Neuronal stem cell (in vitro differentiated cells): ENCODE measurements around the gene CRHR2. TPM values are rescaled to one million over a fixed set of nuclear protein-coding genes. Genes with fewer than 3 reads are reported as not detected.
A peak's percentile ranks its signal among the peaks of the same experiment; 100 is the strongest.

Source experiments
- DNase-seq: peaks from one replicate; pipeline ENCODE4 v3.0.0-alpha.2; 2013; ENCODE audit warnings: low spot score
- H2AFZ ChIP-seq: one replicate; pipeline ENCODE4 v1.6.1; 2013; ENCODE audit warnings: mild to moderate bottlenecking, low read length, inconsistent platforms
- H2AK5ac ChIP-seq: 2 replicates; pipeline ENCODE4 v1.6.1; 2013; ENCODE audit warnings: low read depth, mild to moderate bottlenecking, inconsistent platforms, low read length, moderate library complexity, mixed read lengths
- H2BK120ac ChIP-seq: 2 replicates; pipeline ENCODE4 v1.6.1; 2013; ENCODE audit warnings: low read depth, mild to moderate bottlenecking, inconsistent platforms, low read length, moderate library complexity, mixed read lengths
- H2BK12ac ChIP-seq: one replicate; pipeline ENCODE4 v1.6.1; 2013; ENCODE audit warnings: low read length, inconsistent platforms
- H2BK15ac ChIP-seq: 2 replicates; pipeline ENCODE4 v1.6.1; 2013; ENCODE audit warnings: mild to moderate bottlenecking, low read length, inconsistent platforms, mixed read lengths
- H2BK5ac ChIP-seq: one replicate; pipeline ENCODE4 v1.6.1; 2013; ENCODE audit warnings: inconsistent platforms, mild to moderate bottlenecking, low read length, moderate library complexity
- H3K14ac ChIP-seq: one replicate; pipeline ENCODE4 v1.6.1; 2013; ENCODE audit warnings: low read length, inconsistent platforms
- H3K18ac ChIP-seq: 2 replicates; pipeline ENCODE4 v1.6.1; 2013; ENCODE audit warnings: low read length, inconsistent platforms
- H3K23ac ChIP-seq: 2 replicates; pipeline ENCODE4 v1.6.1; 2013; ENCODE audit warnings: low read depth, mild to moderate bottlenecking, mixed read lengths, low read length, inconsistent platforms; ENCODE audit not compliant: poor library complexity
- H3K27ac ChIP-seq: replicated peaks from 3 replicates; pipeline ENCODE4 v1.5.1; 2013; ENCODE audit warnings: low read length, inconsistent platforms
- H3K27me3 ChIP-seq, 3 experiments: 2 replicates each; pipeline ENCODE4 v1.6.1; 2013; ENCODE audit warnings: low read length in 3 of 3, mild to moderate bottlenecking in 2 of 3, inconsistent platforms in 1 of 3, low read depth in 1 of 3, mixed read lengths in 1 of 3, moderate library complexity in 1 of 3; ENCODE audit not compliant: control insufficient read depth in 3 of 3, insufficient read depth in 3 of 3
- H3K36me3 ChIP-seq, 2 donors: replicated peaks in 1 of 2; 2 replicates each; pipeline ENCODE4 v1.6.1; 2013; ENCODE audit warnings: low read length in 2 of 2; ENCODE audit not compliant: control insufficient read depth in 2 of 2, insufficient read depth in 2 of 2
- H3K4ac ChIP-seq: 2 replicates; pipeline ENCODE4 v1.6.1; 2013; ENCODE audit warnings: inconsistent platforms, mild to moderate bottlenecking, low read length, moderate library complexity
- H3K4me1 ChIP-seq, 2 donors: 1 replicate in 1 of 2; 2 replicates in 1 of 2; pipeline ENCODE4 v1.6.1; 2013; ENCODE audit warnings: low read length in 2 of 2, low read depth in 1 of 2; ENCODE audit not compliant: control insufficient read depth in 2 of 2, insufficient read depth in 1 of 2
- H3K4me2 ChIP-seq: one replicate; pipeline ENCODE4 v1.6.1; 2013; ENCODE audit warnings: mild to moderate bottlenecking, low read length, inconsistent platforms; ENCODE audit not compliant: insufficient read depth, poor library complexity, severe bottlenecking
- H3K4me3 ChIP-seq, 2 donors: 2 replicates each; pipeline ENCODE4 v1.5.1; 2013; ENCODE audit warnings: low read length in 2 of 2, mild to moderate bottlenecking in 2 of 2, inconsistent platforms in 1 of 2, moderate library complexity in 1 of 2
- H3K79me1 ChIP-seq: one replicate; pipeline ENCODE4 v1.6.1; 2013; ENCODE audit warnings: low read depth, mild to moderate bottlenecking, inconsistent platforms, low read length, moderate library complexity
- H3K9ac ChIP-seq: one replicate; pipeline ENCODE4 v1.6.1; 2013; ENCODE audit warnings: mild to moderate bottlenecking, low read depth, low read length, inconsistent platforms; ENCODE audit not compliant: poor library complexity
- H3K9me3 ChIP-seq, 2 donors: replicated peaks in 1 of 2; 2 replicates each; pipeline versions ENCODE3 to v1.6.1; 2013; ENCODE audit warnings: low read length in 2 of 2, mild to moderate bottlenecking in 2 of 2, inconsistent platforms in 1 of 2, low read depth in 1 of 2, mixed read lengths in 1 of 2, moderate library complexity in 1 of 2; ENCODE audit not compliant: control insufficient read depth in 2 of 2, insufficient read depth in 1 of 2
- H4K8ac ChIP-seq: one replicate; pipeline ENCODE4 v1.6.1; 2013; ENCODE audit warnings: low read depth, mild to moderate bottlenecking, inconsistent platforms, low read length, moderate library complexity
- H4K91ac ChIP-seq: one replicate; pipeline ENCODE4 v1.6.1; 2013; ENCODE audit warnings: low read length, low read depth, mild to moderate bottlenecking, inconsistent platforms; ENCODE audit not compliant: poor library complexity
- WGBS, 2 donors: extraction: QIAGEN DNeasy Blood & Tissue Kit; methylation state at CpG; one replicate each; pipeline ENCODE4 v1.1.7; 2013; ENCODE audit warnings: missing lambda C conversion rate in 2 of 2, mixed read lengths in 1 of 2; ENCODE audit not compliant: insufficient read length in 2 of 2, insufficient replicate concordance in 1 of 2; ENCODE audit errors: extremely low coverage in 2 of 2; 5-methylcytosine and 5-hydroxymethylcytosine counted together
- polyA plus RNA-seq, 2 experiments: library from polyadenylated mRNA; stranded (reverse); fragments of 200-250 nt; gene quantifications; one replicate each; pipeline ENCODE4 v1.2.3, GENCODE V29; 2013

CRHR2 gene
- polyA plus RNA-seq (2013, experiment 1 of 2), result 0.08 TPM
- polyA plus RNA-seq (2013, experiment 2 of 2), result 0.04 TPM

GRCh38 chr7:30682212-30683083, at the start of gene CRHR2:
Gene CRHR2 (minus strand): TSS chr7:30682456. CDS start chr7:30682280, 176 bp downstream.
- peak within 1 kb of the TSS; percentile 83 for H3K9ac ChIP-seq
- peak within 1 kb of the TSS; percentile 12 to 83 for H3K4me3 ChIP-seq
- peak within 1 kb of the TSS; percentile 99 for H3K4me2 ChIP-seq
- peak within 1 kb of the TSS; percentile 83 for H2AFZ ChIP-seq
- no peak within 1 kb of the TSS for H2BK120ac ChIP-seq
- no peak within 1 kb of the TSS for H3K27ac ChIP-seq
- H3K9me3 ChIP-seq, result no peaks in the 10 kb centered on the region
- H2AK5ac ChIP-seq, result peak within 1 kb of the TSS; percentile 57
- H3K4me1 ChIP-seq, result peaks cover 10 to 24% of the 10 kb centered on the region in 2 donors
- no peak within 1 kb of the TSS for H2BK5ac ChIP-seq
- no peaks in the 10 kb centered on the region for H3K36me3 ChIP-seq
- no CpG with 5 or more reads among the region's 67 CpGs for WGBS, 2 donors
- H4K8ac ChIP-seq, result no peak within 1 kb of the TSS
- DNase-seq, result peak; percentile 46
- H3K27me3 ChIP-seq, result peaks cover 3 to 84% (median 31%) of the 10 kb centered on the region in 3 experiments
- H3K23ac ChIP-seq, result peak within 1 kb of the TSS; percentile 37
- H3K79me1 ChIP-seq, result no peaks in the 10 kb centered on the region
- H3K18ac ChIP-seq, result peak within 1 kb of the TSS; percentile 80
- no peak within 1 kb of the TSS for H2BK12ac ChIP-seq
- H2BK15ac ChIP-seq, result no peak within 1 kb of the TSS
- H3K4ac ChIP-seq, result no peak within 1 kb of the TSS
- no peak within 1 kb of the TSS for H4K91ac ChIP-seq
- peak within 1 kb of the TSS; percentile 72 for H3K14ac ChIP-seq

- no peak for DNase-seq
- no peak overlapping the region for H2AFZ ChIP-seq
Observed at GRCh38 chr7:30731581-30731980, 49.3 kb upstream of the CRHR2 start.

GRCh38 chr7:30730996-30731395, 48.7 kb upstream of the CRHR2 start:
- H3K18ac ChIP-seq, result no peak overlapping the region
- H3K4ac ChIP-seq, result no peak overlapping the region
- no peak overlapping the region for H2BK5ac ChIP-seq
- peaks cover 0 to 29% (median 0%) of the 10 kb centered on the region in 3 experiments for H3K27me3 ChIP-seq
- H3K9me3 ChIP-seq, result no peaks in the 10 kb centered on the region
- no peaks in the 10 kb centered on the region for H3K4me1 ChIP-seq
- H2BK15ac ChIP-seq, result no peak overlapping the region
- no peak overlapping the region for H4K8ac ChIP-seq
- WGBS, 2 donors, result no CpG with 5 or more reads among the region's 4 CpGs
- H2AK5ac ChIP-seq, result no peak overlapping the region
- H3K36me3 ChIP-seq, result peaks cover 0 to 2% of the 10 kb centered on the region in 2 donors
- no peak overlapping the region for H2BK12ac ChIP-seq
- no peak overlapping the region for H2BK120ac ChIP-seq
- H3K27ac ChIP-seq, result no peak overlapping the region
- H3K4me2 ChIP-seq, result no peak overlapping the region
- H2AFZ ChIP-seq, result no peak overlapping the region
- H3K79me1 ChIP-seq, result no peaks in the 10 kb centered on the region
- no peak for DNase-seq
- no peak overlapping the region for H3K23ac ChIP-seq
- H4K91ac ChIP-seq, result no peak overlapping the region
- H3K4me3 ChIP-seq, result no peak overlapping the region
- no peak overlapping the region for H3K9ac ChIP-seq
- H3K14ac ChIP-seq, result no peak overlapping the region

More at GRCh38 chr7:30731581-30731980, 49.3 kb upstream of the CRHR2 start:
- Histone ChIP-seq H3K4me3 (no peak overlapping the region), H3K9ac (peak overlapping the region; percentile 27), H3K4me2 (no peak overlapping the region), H3K9me3 (no peaks in the 10 kb centered on the region), H4K8ac (no peak overlapping the region), H2BK12ac (no peak overlapping the region), H4K91ac (no peak overlapping the region), H3K4ac (no peak overlapping the region), H3K27me3 (peaks cover 0 to 29% (median 0%) of the 10 kb centered on the region in 3 experiments), H3K23ac (peak overlapping the region; percentile 52), H2BK120ac (no peak overlapping the region), H3K27ac (no peak overlapping the region), H3K14ac (peak overlapping the region; percentile 67), H3K36me3 (peaks cover 0 to 2% of the 10 kb centered on the region in 2 donors), H2AK5ac (no peak overlapping the region), H3K18ac (no peak overlapping the region), H3K4me1 (no peaks in the 10 kb centered on the region), H2BK15ac (no peak overlapping the region), H2BK5ac (no peak overlapping the region), H3K79me1 (no peaks in the 10 kb centered on the region)
- WGBS, 2 donors, result no CpG with 5 or more reads among the region's 11 CpGs

GRCh38 chr7:30730097-30730496, 47.8 kb upstream of the CRHR2 start:
- Histone ChIP-seq H3K14ac (peak overlapping the region; percentile 83), H2BK5ac (no peak overlapping the region), H2AK5ac (no peak overlapping the region), H3K4me2 (no peak overlapping the region), H3K27ac (no peak overlapping the region), H2BK12ac (no peak overlapping the region), H3K9me3 (no peaks in the 10 kb centered on the region), H3K18ac (no peak overlapping the region), H2BK120ac (no peak overlapping the region), H4K8ac (no peak overlapping the region), H3K9ac (no peak overlapping the region), H2AFZ (no peak overlapping the region), H3K4me3 (no peak overlapping the region), H3K79me1 (no peaks in the 10 kb centered on the region), H3K36me3 (peaks cover 0 to 2% of the 10 kb centered on the region in 2 donors), H3K23ac (no peak overlapping the region), H4K91ac (no peak overlapping the region), H2BK15ac (no peak overlapping the region), H3K4me1 (peaks cover 0 to 3% of the 10 kb centered on the region in 2 donors), H3K4ac (no peak overlapping the region), H3K27me3 (peaks cover 0 to 32% (median 0%) of the 10 kb centered on the region in 3 experiments)
- no peak for DNase-seq
- WGBS, 2 donors, result no CpG with 5 or more reads among the region's 2 CpGs
